Activated T-helper 2 cell treated with anti-CD3 and anti-CD28 coated beads, Interferon-gamma antibody, Interleukin-2, Interleukin-4, amounts not matched to agents 10 μg/mL and 5 μg/mL and 100 μg/mL, durations not matched to agents 14 hours and 24 hours and 36 hours (primary cell): ENCODE results near the gene ETS2. TPM values are rescaled to one million over a fixed set of nuclear protein-coding genes. Genes with fewer than 3 reads are reported as not detected.

Source experiments
- DNase-seq: peaks from one replicate; pipeline ENCODE4 v3.0.0; 2021; ENCODE audit warnings: low spot score
- H3K27ac Mint-ChIP-seq: one replicate; pipeline ENCODE4 v1.8.0; 2021; ENCODE audit warnings: mixed read lengths
- H3K27me3 Mint-ChIP-seq: one replicate; pipeline ENCODE4 v1.8.0; 2021; ENCODE audit warnings: low read depth, mixed read lengths
- H3K36me3 Mint-ChIP-seq: one replicate; pipeline ENCODE4 v1.8.0; 2021; ENCODE audit warnings: low read depth, mixed read lengths
- H3K4me1 Mint-ChIP-seq: one replicate; pipeline ENCODE4 v1.8.0; 2021; ENCODE audit warnings: low read depth, mixed read lengths
- H3K4me3 Mint-ChIP-seq: one replicate; pipeline ENCODE4 v1.8.0; 2021; ENCODE audit warnings: low read depth, mild to moderate bottlenecking, moderate library complexity, mixed read lengths
- H3K9me3 Mint-ChIP-seq: one replicate; pipeline ENCODE4 v1.8.0; 2021; ENCODE audit warnings: mixed read lengths
- intact Hi-C: fragments of 100-400 bp; cut with micrococcal nuclease; formaldehyde crosslinking; loops from one replicate; pipeline ENCODE4 v1.15.1; 2023
- total RNA-seq: library from RNA; stranded (reverse); gene quantifications from 2 replicates; pipeline ENCODE4 v1.2.3, GENCODE V29; 2022

Gene ETS2
- total RNA-seq, 1 donor from 2014 or later = 63.9 TPM

DNA sequence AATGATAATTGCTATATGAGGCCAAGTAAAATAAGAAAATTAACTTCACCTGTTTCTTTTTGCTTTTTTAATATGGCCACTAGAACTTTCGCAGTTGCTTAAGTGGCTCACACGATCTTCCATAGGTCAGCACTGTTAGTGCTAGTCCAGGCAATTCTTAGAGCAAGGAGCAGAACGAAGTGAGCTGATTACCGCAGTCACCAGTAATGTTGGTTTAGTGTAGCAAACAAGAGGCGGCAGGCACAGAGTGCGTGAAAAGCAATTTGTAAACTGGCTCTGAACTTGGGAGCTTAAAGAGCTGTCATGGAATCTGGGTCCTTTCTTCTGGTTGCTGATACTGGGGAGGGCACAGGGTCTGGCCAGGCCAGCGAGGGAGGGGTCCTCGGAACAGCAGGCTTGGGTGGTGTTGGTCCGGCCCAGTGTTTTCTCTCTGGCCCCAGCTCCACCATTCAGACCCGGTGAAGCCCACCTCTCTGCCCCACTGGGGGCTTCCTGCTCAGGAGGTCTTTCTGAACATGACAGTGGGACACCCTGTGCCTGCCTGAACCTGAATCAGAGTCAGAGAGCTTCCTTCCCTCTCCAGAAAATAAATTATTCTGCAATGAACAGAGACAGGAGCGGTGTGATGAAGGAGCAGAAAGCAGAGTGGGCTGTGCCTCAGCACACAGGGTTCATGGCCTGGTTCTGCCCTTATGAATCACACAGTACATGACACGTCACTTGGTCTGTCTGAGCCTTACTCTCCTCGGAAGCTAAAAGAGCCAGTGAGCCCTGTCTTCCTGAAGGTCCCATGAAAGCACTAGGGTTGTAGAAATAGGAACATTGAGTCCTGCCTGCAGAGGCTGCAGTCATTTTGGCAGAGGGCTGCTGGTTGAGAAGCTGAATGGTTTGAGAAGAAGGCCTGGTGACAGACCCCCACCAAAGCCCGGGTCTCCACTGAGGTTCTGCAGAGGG lies 11.9 kb downstream of the ETS2 start:
- intact Hi-C loops = loop anchor here (10.0 kb wide), 1 partner anchor 57 kb away; no protein-coding TSS in a partner anchor
- H3K4me3 Mint-ChIP-seq = no peak overlapping the region
- peaks cover 95% of the 10 kb centered on the region for H3K36me3 Mint-ChIP-seq
- no peaks in the 10 kb centered on the region for H3K9me3 Mint-ChIP-seq
- H3K27ac Mint-ChIP-seq = no peak overlapping the region
- no peaks in the 10 kb centered on the region for H3K27me3 Mint-ChIP-seq
- H3K4me1 Mint-ChIP-seq = peaks cover 21% of the 10 kb centered on the region
- DNase-seq = no peak

- Mint-ChIP-seq H3K4me1 (peaks cover 21% of the 10 kb centered on the region), H3K27me3 (no peaks in the 10 kb centered on the region), H3K9me3 (no peaks in the 10 kb centered on the region), H3K27ac (no peak overlapping the region), H3K36me3 (peaks cover 94% of the 10 kb centered on the region), H3K4me3 (no peak overlapping the region)
- DNase-seq = no peak
- intact Hi-C loops = loop anchor here (10.0 kb wide), 1 partner anchor 56 kb away; no protein-coding TSS in a partner anchor
Observed at GRCh38 chr21:38818325-38818723, 12.6 kb downstream of the ETS2 start.

DNA sequence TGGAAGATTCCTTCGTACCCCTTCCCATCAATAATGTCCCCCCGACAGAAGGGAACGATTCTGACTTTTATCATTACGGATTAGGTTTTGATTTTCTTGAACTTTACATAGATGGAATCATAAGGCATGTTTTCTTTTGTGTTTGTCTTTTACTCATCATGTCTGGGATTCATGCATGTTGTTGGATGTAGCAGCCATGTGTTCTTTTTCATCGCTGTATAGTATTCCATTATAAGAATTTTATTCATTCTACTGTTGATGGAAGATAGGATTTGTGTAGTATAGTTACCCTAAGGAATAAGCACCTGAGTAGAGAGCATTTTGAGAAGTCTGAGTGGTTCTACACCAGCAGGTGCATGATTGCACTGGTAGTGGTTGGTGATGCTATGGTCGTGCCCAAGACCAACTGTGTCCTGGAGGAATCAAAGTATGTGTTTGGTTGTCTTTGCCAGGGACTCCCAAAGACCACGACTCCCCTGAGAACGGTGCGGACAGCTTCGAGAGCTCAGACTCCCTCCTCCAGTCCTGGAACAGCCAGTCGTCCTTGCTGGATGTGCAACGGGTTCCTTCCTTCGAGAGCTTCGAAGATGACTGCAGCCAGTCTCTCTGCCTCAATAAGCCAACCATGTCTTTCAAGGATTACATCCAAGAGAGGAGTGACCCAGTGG lies 13.5 kb downstream of the ETS2 start:
- H3K27me3 Mint-ChIP-seq = no peaks in the 10 kb centered on the region
- no peak overlapping the region for H3K4me3 Mint-ChIP-seq
- H3K4me1 Mint-ChIP-seq = peaks cover 19% of the 10 kb centered on the region
- peaks cover 97% of the 10 kb centered on the region for H3K36me3 Mint-ChIP-seq
- intact Hi-C loops = loop anchor here (10.0 kb wide), 1 partner anchor 56 kb away; no protein-coding TSS in a partner anchor
- H3K9me3 Mint-ChIP-seq = no peaks in the 10 kb centered on the region
- no peak for DNase-seq
- H3K27ac Mint-ChIP-seq = no peak overlapping the region

DNA sequence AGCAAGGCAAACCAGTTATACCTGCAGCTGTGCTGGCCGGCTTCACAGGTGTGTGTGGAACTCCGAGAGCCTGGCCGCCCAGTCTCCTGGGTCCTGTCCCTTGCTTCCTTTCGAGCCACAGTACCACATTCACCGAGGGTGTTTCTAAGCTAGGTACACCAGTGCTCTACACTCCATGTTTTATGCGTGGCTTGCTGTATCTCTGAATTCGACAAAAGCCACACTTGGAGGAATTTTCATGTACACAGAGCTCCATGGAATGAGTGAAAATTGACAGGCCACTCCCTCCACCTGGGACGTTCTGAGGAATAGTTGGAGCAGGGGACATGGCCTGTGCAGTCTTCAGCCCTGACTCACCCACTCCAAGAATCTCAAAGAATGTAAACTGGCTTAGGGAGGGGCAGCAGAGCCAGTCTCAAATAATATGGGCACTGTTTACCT lies 14.0 kb downstream of the ETS2 start:
- H3K9me3 Mint-ChIP-seq = no peaks in the 10 kb centered on the region
- H3K4me3 Mint-ChIP-seq = no peak overlapping the region
- H3K36me3 Mint-ChIP-seq = peaks cover 97% of the 10 kb centered on the region
- H3K4me1 Mint-ChIP-seq = peaks cover 14% of the 10 kb centered on the region
- DNase-seq = no peak
- no peak overlapping the region for H3K27ac Mint-ChIP-seq
- intact Hi-C loops = loop anchor here (10.0 kb wide), 1 partner anchor 55 kb away; no protein-coding TSS in a partner anchor
- no peaks in the 10 kb centered on the region for H3K27me3 Mint-ChIP-seq

- Mint-ChIP-seq H3K9me3 (no peaks in the 10 kb centered on the region), H3K4me1 (peaks cover 7% of the 10 kb centered on the region), H3K36me3 (peaks cover 94% of the 10 kb centered on the region), H3K4me3 (no peak overlapping the region), H3K27ac (no peak overlapping the region), H3K27me3 (no peaks in the 10 kb centered on the region)
- intact Hi-C loops = no loop called here
- no peak for DNase-seq
Observed at GRCh38 chr21:38820471-38821239, 14.9 kb downstream of the ETS2 start.

GRCh38 chr21:38821248-38821647 lies 15.5 kb downstream of the ETS2 start:
- H3K9me3 Mint-ChIP-seq = no peaks in the 10 kb centered on the region
- peaks cover 91% of the 10 kb centered on the region for H3K36me3 Mint-ChIP-seq
- no peaks in the 10 kb centered on the region for H3K27me3 Mint-ChIP-seq
- intact Hi-C loops = no loop called here
- no peak overlapping the region for H3K4me3 Mint-ChIP-seq
- no peak overlapping the region for H3K27ac Mint-ChIP-seq
- peaks cover 7% of the 10 kb centered on the region for H3K4me1 Mint-ChIP-seq
- DNase-seq = no peak

GRCh38 chr21:38821959-38822682 lies 16.4 kb downstream of the ETS2 start:
- H3K9me3 Mint-ChIP-seq = peaks cover 1% of the 10 kb centered on the region
- H3K4me1 Mint-ChIP-seq = peaks cover 3% of the 10 kb centered on the region
- H3K27ac Mint-ChIP-seq = no peak overlapping the region
- intact Hi-C loops = no loop called here
- no peaks in the 10 kb centered on the region for H3K27me3 Mint-ChIP-seq
- no peak for DNase-seq
- peaks cover 86% of the 10 kb centered on the region for H3K36me3 Mint-ChIP-seq
- H3K4me3 Mint-ChIP-seq = no peak overlapping the region

GRCh38 chr21:38822778-38823238 lies 17.1 kb downstream of the ETS2 start:
- Mint-ChIP-seq H3K27me3 (no peaks in the 10 kb centered on the region), H3K9me3 (peaks cover 4% of the 10 kb centered on the region), H3K4me3 (no peak overlapping the region), H3K4me1 (no peaks in the 10 kb centered on the region), H3K36me3 (peaks cover 82% of the 10 kb centered on the region), H3K27ac (no peak overlapping the region)
- DNase-seq = no peak
- intact Hi-C loops = no loop called here

GRCh38 chr21:38823737-38824123 lies 18.0 kb downstream of the ETS2 start:
- no peak for DNase-seq
- Mint-ChIP-seq H3K27ac (peak overlapping the region; percentile 7), H3K4me3 (no peak overlapping the region), H3K27me3 (no peaks in the 10 kb centered on the region), H3K4me1 (no peaks in the 10 kb centered on the region), H3K9me3 (peaks cover 4% of the 10 kb centered on the region), H3K36me3 (peaks cover 72% of the 10 kb centered on the region)
- intact Hi-C loops = no loop called here

DNA sequence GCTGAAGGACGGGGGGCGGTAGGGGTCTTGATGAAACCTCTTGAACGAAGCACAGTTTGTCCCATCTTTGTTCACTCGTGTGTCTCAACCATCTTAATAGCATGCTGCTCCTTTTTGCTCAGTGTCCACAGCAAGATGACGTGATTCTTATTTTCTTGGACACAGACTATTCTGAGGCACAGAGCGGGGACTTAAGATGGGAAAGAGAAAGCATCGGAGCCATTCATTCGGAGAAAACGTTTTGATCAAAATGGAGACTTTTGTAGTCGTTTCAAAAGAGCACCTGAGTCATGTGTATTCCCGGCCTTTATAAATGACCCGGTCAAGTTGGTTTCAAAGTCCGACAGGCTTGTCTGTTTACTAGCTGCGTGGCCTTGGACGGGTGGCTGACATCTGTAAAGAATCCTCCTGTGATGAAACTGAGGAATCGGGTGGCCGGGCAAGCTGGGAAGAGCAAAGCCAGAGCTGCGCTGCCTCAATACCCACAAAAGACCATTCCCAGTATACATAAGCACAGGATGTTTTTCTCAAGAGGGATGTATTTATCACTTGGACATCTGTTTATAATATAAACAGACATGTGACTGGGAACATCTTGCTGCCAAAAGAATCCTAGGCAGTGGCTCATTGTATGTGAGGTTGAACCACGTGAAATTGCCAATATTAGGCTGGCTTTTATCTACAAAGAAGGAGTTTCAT lies 18.5 kb downstream of the ETS2 start:
- Mint-ChIP-seq H3K27me3 (no peaks in the 10 kb centered on the region), H3K27ac (no peak overlapping the region), H3K9me3 (peaks cover 4% of the 10 kb centered on the region), H3K4me1 (no peaks in the 10 kb centered on the region), H3K4me3 (no peak overlapping the region), H3K36me3 (peaks cover 67% of the 10 kb centered on the region)
- intact Hi-C loops = no loop called here
- no peak for DNase-seq

DNA sequence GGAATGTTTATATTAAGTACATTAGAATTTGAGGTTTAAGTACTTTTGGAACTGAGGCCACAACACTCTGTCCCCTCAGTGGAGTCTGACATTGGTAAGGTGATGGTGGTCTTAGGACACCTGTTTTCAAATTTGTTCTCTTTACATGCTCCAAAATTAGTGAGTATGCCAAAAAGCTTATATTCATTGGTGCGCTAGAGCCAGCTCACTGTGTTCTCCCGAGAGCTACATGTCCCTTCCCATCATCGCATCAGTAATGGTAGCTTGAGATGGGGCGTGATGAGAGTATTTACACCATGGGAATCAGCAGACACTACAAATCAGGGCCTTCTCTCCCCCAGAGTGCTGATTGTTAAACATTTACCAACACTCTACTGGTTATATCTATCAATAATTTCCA lies 19.5 kb downstream of the ETS2 start:
- peaks cover 57% of the 10 kb centered on the region for H3K36me3 Mint-ChIP-seq
- no peaks in the 10 kb centered on the region for H3K4me1 Mint-ChIP-seq
- no peak for DNase-seq
- intact Hi-C loops = no loop called here
- H3K27ac Mint-ChIP-seq = no peak overlapping the region
- peaks cover 4% of the 10 kb centered on the region for H3K9me3 Mint-ChIP-seq
- H3K4me3 Mint-ChIP-seq = no peak overlapping the region
- H3K27me3 Mint-ChIP-seq = no peaks in the 10 kb centered on the region
